ENCODE measurements around the gene BOC.

DNA sequence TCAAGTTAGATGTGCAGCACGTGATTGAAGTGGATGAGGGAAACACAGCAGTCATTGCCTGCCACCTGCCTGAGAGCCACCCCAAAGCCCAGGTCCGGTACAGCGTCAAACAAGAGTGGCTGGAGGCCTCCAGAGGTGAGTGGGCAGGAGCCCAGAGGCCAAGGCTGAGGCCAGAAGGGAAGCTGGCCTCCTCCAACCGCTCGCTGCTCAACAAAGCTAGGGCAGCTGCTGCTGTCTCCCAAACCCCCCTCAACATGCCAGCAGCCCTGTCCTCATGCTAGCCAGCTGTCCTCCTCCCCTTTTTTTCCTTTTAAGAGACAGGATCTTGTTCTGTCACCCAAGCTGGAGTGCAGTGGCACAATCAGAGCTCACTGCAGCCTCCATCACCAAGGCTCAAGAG is 57.0 kb downstream of the BOC start:
- TF ChIP-seq POLR2AphosphoS5 (IDR thresholded peaks at IDR 0.05) (no peak), EZH2 (IDR thresholded peaks at IDR 0.05; ENCODE audit: borderline replicate concordance, insufficient read depth, low read length, poor library complexity, severe bottlenecking) (no peak), TAF1 (IDR thresholded peaks at IDR 0.05; ENCODE audit: low read depth) (no peak)
- TF ChIP-seq, protein P1, sequence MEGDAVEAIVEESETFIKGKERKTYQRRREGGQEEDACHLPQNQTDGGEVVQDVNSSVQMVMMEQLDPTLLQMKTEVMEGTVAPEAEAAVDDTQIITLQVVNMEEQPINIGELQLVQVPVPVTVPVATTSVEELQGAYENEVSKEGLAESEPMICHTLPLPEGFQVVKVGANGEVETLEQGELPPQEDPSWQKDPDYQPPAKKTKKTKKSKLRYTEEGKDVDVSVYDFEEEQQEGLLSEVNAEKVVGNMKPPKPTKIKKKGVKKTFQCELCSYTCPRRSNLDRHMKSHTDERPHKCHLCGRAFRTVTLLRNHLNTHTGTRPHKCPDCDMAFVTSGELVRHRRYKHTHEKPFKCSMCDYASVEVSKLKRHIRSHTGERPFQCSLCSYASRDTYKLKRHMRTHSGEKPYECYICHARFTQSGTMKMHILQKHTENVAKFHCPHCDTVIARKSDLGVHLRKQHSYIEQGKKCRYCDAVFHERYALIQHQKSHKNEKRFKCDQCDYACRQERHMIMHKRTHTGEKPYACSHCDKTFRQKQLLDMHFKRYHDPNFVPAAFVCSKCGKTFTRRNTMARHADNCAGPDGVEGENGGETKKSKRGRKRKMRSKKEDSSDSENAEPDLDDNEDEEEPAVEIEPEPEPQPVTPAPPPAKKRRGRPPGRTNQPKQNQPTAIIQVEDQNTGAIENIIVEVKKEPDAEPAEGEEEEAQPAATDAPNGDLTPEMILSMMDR (IDR thresholded peaks at IDR 0.05; ENCODE audit: poor library complexity, severe bottlenecking), result no peak
- TF ChIP-seq, protein P2, sequence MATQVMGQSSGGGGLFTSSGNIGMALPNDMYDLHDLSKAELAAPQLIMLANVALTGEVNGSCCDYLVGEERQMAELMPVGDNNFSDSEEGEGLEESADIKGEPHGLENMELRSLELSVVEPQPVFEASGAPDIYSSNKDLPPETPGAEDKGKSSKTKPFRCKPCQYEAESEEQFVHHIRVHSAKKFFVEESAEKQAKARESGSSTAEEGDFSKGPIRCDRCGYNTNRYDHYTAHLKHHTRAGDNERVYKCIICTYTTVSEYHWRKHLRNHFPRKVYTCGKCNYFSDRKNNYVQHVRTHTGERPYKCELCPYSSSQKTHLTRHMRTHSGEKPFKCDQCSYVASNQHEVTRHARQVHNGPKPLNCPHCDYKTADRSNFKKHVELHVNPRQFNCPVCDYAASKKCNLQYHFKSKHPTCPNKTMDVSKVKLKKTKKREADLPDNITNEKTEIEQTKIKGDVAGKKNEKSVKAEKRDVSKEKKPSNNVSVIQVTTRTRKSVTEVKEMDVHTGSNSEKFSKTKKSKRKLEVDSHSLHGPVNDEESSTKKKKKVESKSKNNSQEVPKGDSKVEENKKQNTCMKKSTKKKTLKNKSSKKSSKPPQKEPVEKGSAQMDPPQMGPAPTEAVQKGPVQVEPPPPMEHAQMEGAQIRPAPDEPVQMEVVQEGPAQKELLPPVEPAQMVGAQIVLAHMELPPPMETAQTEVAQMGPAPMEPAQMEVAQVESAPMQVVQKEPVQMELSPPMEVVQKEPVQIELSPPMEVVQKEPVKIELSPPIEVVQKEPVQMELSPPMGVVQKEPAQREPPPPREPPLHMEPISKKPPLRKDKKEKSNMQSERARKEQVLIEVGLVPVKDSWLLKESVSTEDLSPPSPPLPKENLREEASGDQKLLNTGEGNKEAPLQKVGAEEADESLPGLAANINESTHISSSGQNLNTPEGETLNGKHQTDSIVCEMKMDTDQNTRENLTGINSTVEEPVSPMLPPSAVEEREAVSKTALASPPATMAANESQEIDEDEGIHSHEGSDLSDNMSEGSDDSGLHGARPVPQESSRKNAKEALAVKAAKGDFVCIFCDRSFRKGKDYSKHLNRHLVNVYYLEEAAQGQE (IDR thresholded peaks at IDR 0.05; ENCODE audit: borderline replicate concordance), result no peak

Data from neural cell (in vitro differentiated cells).